ENCODE measurements around the gene PPP4R1. TPM values are rescaled to one million over a fixed set of nuclear protein-coding genes. Genes with fewer than 3 reads are reported as not detected.

The PPP4R1 gene
- total RNA-seq, 1 experiment from 2014 or later: 66.7 TPM

GRCh38 chr18:9526458-9526857 lies 87.9 kb downstream of the PPP4R1 start:
- CTCF ChIA-PET: no interaction called here
- DNase-seq (ENCODE audit: low read depth, low spot score): no peak

DNA sequence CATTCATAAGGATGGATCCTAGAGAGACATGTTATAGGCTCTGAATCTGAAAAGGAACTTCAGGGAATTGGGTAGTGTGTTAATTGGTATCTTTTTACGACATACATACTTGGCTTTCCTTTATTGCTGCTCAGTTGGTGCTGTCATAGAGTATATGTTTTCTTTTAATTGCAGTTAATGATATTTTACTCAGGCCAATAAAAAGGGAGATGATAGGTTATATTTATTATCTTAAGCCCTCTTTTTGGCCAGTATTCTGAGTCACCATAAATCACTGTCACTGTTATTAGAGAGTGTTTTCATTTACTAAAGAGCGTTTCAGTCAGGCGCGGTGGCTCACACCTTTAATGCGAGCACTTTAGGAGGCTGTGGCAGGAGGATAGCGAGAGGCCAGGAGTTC lies 91.4 kb downstream of the PPP4R1 start:
- ChIA-PET POLR2A (no interaction called here), RAD21 (ENCODE audit: low non-redundant PET in 1 of 2, low total read pairs in 2 of 2, uncharacterized antibody in 2 of 2, unreplicated experiment in 2 of 2) (no interaction called here), CTCF (no interaction called here)
- intact Hi-C loops (cut with micrococcal nuclease): no loop called here
- Histone ChIP-seq H3K79me2 (ENCODE audit: insufficient read depth, low read length) (0 out of 2 replicates have a peak, but pooled peaks cover 9% of the 10 kb centered on the region), H3K36me3 (ENCODE audit: control insufficient read depth in 1 of 2, insufficient read depth in 2 of 2, low read length in 2 of 2) (peaks cover 0 to 6% of the 10 kb centered on the region in 2 experiments; a peak in 2 of 4 replicates), H4K20me1 (ENCODE audit: insufficient read depth) (no peaks in the 10 kb centered on the region), H3K27ac (ENCODE audit: low read depth, low read length) (no peak overlapping the region), H2AFZ (ENCODE audit: low read depth, low read length, poor library complexity, severe bottlenecking) (no peak overlapping the region), H3K4me2 (ENCODE audit: low read length) (no peak overlapping the region), H3K9me3 (ENCODE audit: control insufficient read depth in 1 of 2, insufficient read depth in 1 of 2, low read depth in 1 of 2, low read length in 2 of 2) (no peaks in the 10 kb centered on the region), H3K27me3 (ENCODE audit: insufficient read depth, low read length) (no peaks in the 10 kb centered on the region), H3K4me3 (replicated peaks in 1 of 2; ENCODE audit: low read depth in 1 of 2, low read length in 2 of 2) (no peak overlapping the region), H3K4me1 (ENCODE audit: control insufficient read depth in 1 of 2, insufficient read depth in 2 of 2, low read length in 2 of 2) (peaks cover 0 to 10% of the 10 kb centered on the region in 2 experiments; a peak in 1 of 4 replicates), H3K9me2 (ENCODE audit: insufficient read depth) (no peaks in the 10 kb centered on the region), H3K9ac (ENCODE audit: low read length) (no peak overlapping the region)
- BruUV-seq (replicated peaks): no TSS peak
- ATAC-seq (no peak), DNase-seq (ENCODE audit: low read depth, low spot score) (no peak)
- TF ChIP-seq ELF1 (IDR thresholded peaks at IDR 0.05; ENCODE audit: borderline replicate concordance, low read depth) (no peak), ZNF274 (IDR thresholded peaks at IDR 0.05; ENCODE audit: low read depth, low read length) (no peak), ZFX (IDR thresholded peaks at IDR 0.05) (no peak), SP1 (IDR thresholded peaks at IDR 0.05; ENCODE audit: low read depth) (no peak), EGR1 (IDR thresholded peaks at IDR 0.05; ENCODE audit: low read depth) (no peak), POLR2AphosphoS5 (IDR thresholded peaks at IDR 0.05; ENCODE audit: low read depth, low read length) (no peak), TCF7L2 (IDR thresholded peaks at IDR 0.05; ENCODE audit: borderline replicate concordance, extremely low read depth, insufficient read depth, insufficient read length) (no peak), ATF3 (IDR thresholded peaks at IDR 0.05) (no peak), CBX3 (IDR thresholded peaks at IDR 0.05; ENCODE audit: low read depth) (no peak), RAD21 (IDR thresholded peaks at IDR 0.05; ENCODE audit: low read depth) (no peak), POLR2A (IDR thresholded peaks at IDR 0.05; ENCODE audit: borderline replicate concordance, extremely low read depth, insufficient read depth, insufficient read length) (no peak), YY1 (IDR thresholded peaks at IDR 0.05; ENCODE audit: extremely low read depth, insufficient replicate concordance, low read depth, low read length) (no peak)
- TF ChIP-seq, protein P1, sequence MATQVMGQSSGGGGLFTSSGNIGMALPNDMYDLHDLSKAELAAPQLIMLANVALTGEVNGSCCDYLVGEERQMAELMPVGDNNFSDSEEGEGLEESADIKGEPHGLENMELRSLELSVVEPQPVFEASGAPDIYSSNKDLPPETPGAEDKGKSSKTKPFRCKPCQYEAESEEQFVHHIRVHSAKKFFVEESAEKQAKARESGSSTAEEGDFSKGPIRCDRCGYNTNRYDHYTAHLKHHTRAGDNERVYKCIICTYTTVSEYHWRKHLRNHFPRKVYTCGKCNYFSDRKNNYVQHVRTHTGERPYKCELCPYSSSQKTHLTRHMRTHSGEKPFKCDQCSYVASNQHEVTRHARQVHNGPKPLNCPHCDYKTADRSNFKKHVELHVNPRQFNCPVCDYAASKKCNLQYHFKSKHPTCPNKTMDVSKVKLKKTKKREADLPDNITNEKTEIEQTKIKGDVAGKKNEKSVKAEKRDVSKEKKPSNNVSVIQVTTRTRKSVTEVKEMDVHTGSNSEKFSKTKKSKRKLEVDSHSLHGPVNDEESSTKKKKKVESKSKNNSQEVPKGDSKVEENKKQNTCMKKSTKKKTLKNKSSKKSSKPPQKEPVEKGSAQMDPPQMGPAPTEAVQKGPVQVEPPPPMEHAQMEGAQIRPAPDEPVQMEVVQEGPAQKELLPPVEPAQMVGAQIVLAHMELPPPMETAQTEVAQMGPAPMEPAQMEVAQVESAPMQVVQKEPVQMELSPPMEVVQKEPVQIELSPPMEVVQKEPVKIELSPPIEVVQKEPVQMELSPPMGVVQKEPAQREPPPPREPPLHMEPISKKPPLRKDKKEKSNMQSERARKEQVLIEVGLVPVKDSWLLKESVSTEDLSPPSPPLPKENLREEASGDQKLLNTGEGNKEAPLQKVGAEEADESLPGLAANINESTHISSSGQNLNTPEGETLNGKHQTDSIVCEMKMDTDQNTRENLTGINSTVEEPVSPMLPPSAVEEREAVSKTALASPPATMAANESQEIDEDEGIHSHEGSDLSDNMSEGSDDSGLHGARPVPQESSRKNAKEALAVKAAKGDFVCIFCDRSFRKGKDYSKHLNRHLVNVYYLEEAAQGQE (IDR thresholded peaks at IDR 0.05; ENCODE audit: low read depth): no peak

More at GRCh38 chr18:9526458-9526857, 87.9 kb downstream of the PPP4R1 start:
- POLR2A ChIA-PET: no interaction called here
- no peaks in the 10 kb centered on the region for H3K79me2 ChIP-seq (ENCODE audit: insufficient read depth, low read length)
- intact Hi-C loops (cut with micrococcal nuclease): no loop called here
- no peaks in the 10 kb centered on the region for H4K20me1 ChIP-seq (ENCODE audit: insufficient read depth)
- BruUV-seq (replicated peaks): no TSS peak
- H3K27ac ChIP-seq (ENCODE audit: low read depth, low read length): no peak overlapping the region
- H3K4me1 ChIP-seq (ENCODE audit: control insufficient read depth in 1 of 2, insufficient read depth in 2 of 2, low read length in 2 of 2): peaks cover 0 to 10% of the 10 kb centered on the region in 2 experiments; a peak in 1 of 4 replicates
- H3K36me3 ChIP-seq (ENCODE audit: control insufficient read depth in 1 of 2, insufficient read depth in 2 of 2, low read length in 2 of 2): peaks cover 0 to 6% of the 10 kb centered on the region in 2 experiments; a peak in 3 of 4 replicates
- no peak overlapping the region; the same call in 1 of the 2 replicates for H3K4me2 ChIP-seq (ENCODE audit: low read length)
- no peaks in the 10 kb centered on the region for H3K27me3 ChIP-seq (ENCODE audit: insufficient read depth, low read length)
- RAD21 ChIA-PET (ENCODE audit: low non-redundant PET in 1 of 2, low total read pairs in 2 of 2, uncharacterized antibody in 2 of 2, unreplicated experiment in 2 of 2): no interaction called here
- no peak overlapping the region for H2AFZ ChIP-seq (ENCODE audit: low read depth, low read length, poor library complexity, severe bottlenecking)
- H3K9me2 ChIP-seq (ENCODE audit: insufficient read depth): no peaks in the 10 kb centered on the region
- TF ChIP-seq MAX (IDR thresholded peaks at IDR 0.05) (no peak), JUND (IDR thresholded peaks at IDR 0.05) (no peak), TCF7L2 (IDR thresholded peaks at IDR 0.05; ENCODE audit: borderline replicate concordance, extremely low read depth, insufficient read depth, insufficient read length) (no peak), EGR1 (IDR thresholded peaks at IDR 0.05; ENCODE audit: low read depth) (no peak), CBX3 (IDR thresholded peaks at IDR 0.05; ENCODE audit: low read depth) (no peak), CEBPB (IDR thresholded peaks at IDR 0.05; ENCODE audit: low read depth) (no peak), FOSL1 (IDR thresholded peaks at IDR 0.05; ENCODE audit: low read depth) (no peak), POLR2AphosphoS5 (IDR thresholded peaks at IDR 0.05; ENCODE audit: low read depth, low read length) (no peak), ELF1 (IDR thresholded peaks at IDR 0.05; ENCODE audit: borderline replicate concordance, low read depth) (no peak), RAD21 (IDR thresholded peaks at IDR 0.05; ENCODE audit: low read depth) (no peak), SIN3A (IDR thresholded peaks at IDR 0.05; ENCODE audit: low read depth) (no peak), ZNF274 (IDR thresholded peaks at IDR 0.05; ENCODE audit: low read depth, low read length) (no peak), YY1 (IDR thresholded peaks at IDR 0.05; ENCODE audit: extremely low read depth, insufficient replicate concordance, low read depth, low read length) (no peak)
- no peak overlapping the region for H3K4me3 ChIP-seq (replicated peaks in 1 of 2; ENCODE audit: low read depth in 1 of 2, low read length in 2 of 2)
- H3K9ac ChIP-seq (ENCODE audit: low read length): no peak overlapping the region
- H3K9me3 ChIP-seq (ENCODE audit: control insufficient read depth in 1 of 2, insufficient read depth in 1 of 2, low read depth in 1 of 2, low read length in 2 of 2): no peaks in the 10 kb centered on the region
- peak; percentile 55; the same call in 1 of the 2 replicates for ATAC-seq

Measured in HCT116 (cell line).